Calu3 (cell line): ENCODE data around the gene CD209. TPM values are rescaled to one million over a fixed set of nuclear protein-coding genes. Genes with fewer than 3 reads are reported as not detected.

ENCODE experiments used
- BruUV-seq: library from RNA; stranded (reverse); fragments of 400-500 nt; replicated peaks from 2 replicates; lab custom pipeline; 2021; lab: Mats Ljungman, UMichigan
- CTCF ChIA-PET: fragments of 300-600 bp; sonication (Branson Sonifier 250); formaldehyde crosslinking; loops from one replicate; lab custom pipeline; 2022; ENCODE audit warnings: antibody characterized with exemption; lab: Charles Lee
- DNase-seq: peaks from one replicate; pipeline ENCODE4 v3.0.0; 2022
- H3K27ac Mint-ChIP-seq: one replicate; pipeline ENCODE4 v1.8.0; 2022; ENCODE audit warnings: mixed read lengths; ENCODE audit not compliant: unreplicated experiment
- H3K27me3 Mint-ChIP-seq: one replicate; pipeline ENCODE4 v1.8.0; 2022; ENCODE audit warnings: mixed read lengths; ENCODE audit not compliant: unreplicated experiment
- H3K36me3 Mint-ChIP-seq: one replicate; pipeline ENCODE4 v1.8.0; 2022; ENCODE audit warnings: mild to moderate bottlenecking, moderate library complexity, mixed read lengths; ENCODE audit not compliant: insufficient read depth, unreplicated experiment
- H3K4me1 Mint-ChIP-seq: one replicate; pipeline ENCODE4 v1.8.0; 2022; ENCODE audit warnings: mild to moderate bottlenecking, low read depth, mixed read lengths; ENCODE audit not compliant: unreplicated experiment
- H3K4me3 Mint-ChIP-seq: one replicate; pipeline ENCODE4 v1.8.0; 2022; ENCODE audit warnings: mild to moderate bottlenecking, low read depth, moderate library complexity, mixed read lengths; ENCODE audit not compliant: unreplicated experiment
- H3K9me3 Mint-ChIP-seq: one replicate; pipeline ENCODE4 v1.8.0; 2022; ENCODE audit warnings: low read depth, mixed read lengths; ENCODE audit not compliant: unreplicated experiment
- CTCF ChIP-seq: fragments of 200-600 bp; IDR thresholded peaks from one replicate; pipeline ENCODE4 v1.8.0; 2022; ENCODE audit warnings: antibody characterized with exemption; ENCODE audit not compliant: unreplicated experiment
- intact Hi-C: fragments of 100-400 bp; cut with micrococcal nuclease; formaldehyde crosslinking; loops from one replicate; pipeline ENCODE4 v1.10.0; 2022; ENCODE audit not compliant: unreplicated experiment
- total RNA-seq: library from RNA; stranded (reverse); gene quantifications from 2 replicates; pipeline ENCODE4 v1.2.3, GENCODE V29; 2022

CD209 gene
- total RNA-seq, 1 experiment from 2014 or later: not detected

GRCh38 chr19:7744871-7745650 is 2.3 kb downstream of the CD209 start:
- no peak for TF ChIP-seq CTCF
- Mint-ChIP-seq H3K27me3 (peaks cover 72% of the 10 kb centered on the region), H3K9me3 (no peaks in the 10 kb centered on the region), H3K4me1 (peaks cover 2% of the 10 kb centered on the region), H3K36me3 (no peaks in the 10 kb centered on the region), H3K27ac (no peak overlapping the region), H3K4me3 (no peak overlapping the region)
- no TSS peak for BruUV-seq
- intact Hi-C loops: loop anchor here (5.0 kb wide), 1 partner anchor 52 kb away; no protein-coding TSS in a partner anchor
- CTCF ChIA-PET: no interaction called here
- no peak for DNase-seq

- Mint-ChIP-seq H3K9me3 (no peaks in the 10 kb centered on the region), H3K27ac (no peak overlapping the region), H3K4me1 (no peaks in the 10 kb centered on the region), H3K4me3 (no peak overlapping the region), H3K27me3 (peaks cover 75% of the 10 kb centered on the region), H3K36me3 (no peaks in the 10 kb centered on the region)
- DNase-seq: no peak
- BruUV-seq: no TSS peak
- no peak for TF ChIP-seq CTCF
- CTCF ChIA-PET: no interaction called here
- intact Hi-C loops: no loop called here
Measured at GRCh38 chr19:7744199-7744786, 3.0 kb downstream of the CD209 start.

DNA sequence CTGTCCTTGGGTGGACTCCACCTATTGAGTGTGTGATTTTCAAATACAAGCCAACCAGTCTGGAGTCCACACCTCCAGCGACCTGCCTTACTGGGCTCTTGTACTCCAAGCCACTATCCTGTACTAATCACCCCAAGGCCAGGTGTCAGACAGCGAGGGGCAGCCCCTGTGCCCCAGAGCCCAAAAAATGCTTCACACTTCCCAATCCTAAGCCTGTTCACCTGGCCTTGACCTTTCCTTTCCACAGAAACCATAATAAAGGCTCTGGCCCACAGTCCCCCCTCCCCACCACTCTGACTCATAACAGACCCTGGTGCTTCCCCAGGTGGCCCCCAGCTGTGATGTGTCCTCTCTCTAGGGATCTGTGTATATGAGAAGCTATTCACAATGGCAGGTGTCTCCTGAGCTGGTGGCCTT is 3.9 kb downstream of the CD209 start:
- no peak overlapping the region for H3K27ac Mint-ChIP-seq
- H3K4me3 Mint-ChIP-seq: no peak overlapping the region
- BruUV-seq: no TSS peak
- H3K27me3 Mint-ChIP-seq: peaks cover 83% of the 10 kb centered on the region
- no peaks in the 10 kb centered on the region for H3K9me3 Mint-ChIP-seq
- intact Hi-C loops: no loop called here
- H3K4me1 Mint-ChIP-seq: no peaks in the 10 kb centered on the region
- no peaks in the 10 kb centered on the region for H3K36me3 Mint-ChIP-seq
- TF ChIP-seq CTCF: no peak
- CTCF ChIA-PET: no interaction called here
- no peak for DNase-seq

DNA sequence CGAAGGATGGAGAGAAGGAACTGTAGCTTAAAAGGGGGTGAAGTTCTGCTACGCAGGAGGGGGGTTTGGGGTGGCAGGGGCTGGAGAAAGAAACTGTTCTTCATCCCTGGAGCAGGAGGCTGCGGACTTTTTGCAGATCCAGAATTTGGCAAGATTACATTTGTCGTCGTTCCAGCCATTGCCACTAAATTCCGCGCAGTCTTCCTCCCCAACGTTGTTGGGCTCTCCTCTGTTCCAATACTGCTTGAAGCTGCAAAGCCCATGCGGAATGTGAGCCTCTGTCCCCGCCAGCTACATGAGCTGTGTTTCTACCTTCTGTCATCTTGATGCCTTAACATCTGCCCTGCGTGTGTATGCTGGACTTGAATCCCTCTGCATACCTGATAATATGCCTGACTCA is 4.3 kb downstream of the CD209 start:
- no peaks in the 10 kb centered on the region for H3K36me3 Mint-ChIP-seq
- H3K9me3 Mint-ChIP-seq: no peaks in the 10 kb centered on the region
- TF ChIP-seq CTCF: no peak
- DNase-seq: no peak
- H3K4me3 Mint-ChIP-seq: no peak overlapping the region
- BruUV-seq: no TSS peak
- intact Hi-C loops: no loop called here
- H3K27me3 Mint-ChIP-seq: peaks cover 88% of the 10 kb centered on the region
- no peak overlapping the region for H3K27ac Mint-ChIP-seq
- CTCF ChIA-PET: no interaction called here
- no peaks in the 10 kb centered on the region for H3K4me1 Mint-ChIP-seq
